ENCODE measurements around the gene PSME1.

GRCh38 chr14:24133735-24134134 is 2.3 kb upstream of the PSME1 start:
- no peak for TF ChIP-seq CTCF (conservative IDR thresholded peaks at IDR 0.05; ENCODE audit: low read depth, low read length)
- no peak for TF ChIP-seq RAD21 (IDR thresholded peaks at IDR 0.05; ENCODE audit: low read length)
- no peak for TF ChIP-seq USF2 (IDR thresholded peaks at IDR 0.05; ENCODE audit: low read depth, low read length)
- TF ChIP-seq POLR2A (IDR thresholded peaks at IDR 0.05; ENCODE audit: low read depth, low read length): no peak
- no peak for TF ChIP-seq ELK1 (IDR thresholded peaks at IDR 0.05; ENCODE audit: borderline replicate concordance, low read depth, low read length)
- TF ChIP-seq CHD1 (IDR thresholded peaks at IDR 0.05; ENCODE audit: low read depth, low read length): no peak
- no peak for TF ChIP-seq RFX5 (IDR thresholded peaks at IDR 0.05; ENCODE audit: low read depth, low read length)
- TF ChIP-seq SMC3 (IDR thresholded peaks at IDR 0.05; ENCODE audit: low read depth, low read length): no peak
- no peak for TF ChIP-seq CEBPB (IDR thresholded peaks at IDR 0.05; ENCODE audit: low read depth, low read length)

Data from IMR-90 (cell line).